ENCODE measurements around the gene MTUS2.
"Not testable (repeated sequence)": the region's sequence is repeated elsewhere in the genome, so short reads cannot be mapped to it uniquely, and the experiment has no call there.

MTUS2 gene

GRCh38 chr13:29195456-29195855, 375.3 kb downstream of the MTUS2 start:
- TF ChIP-seq CTCF (IDR thresholded peaks at IDR 0.05; ENCODE audit: low read depth, low read length, missing control alignments): no peak
- no peak overlapping the region for H3K4me3 ChIP-seq (replicated peaks; ENCODE audit: low read depth, low read length)
- DNase-seq (ENCODE audit: extremely low read depth, low read depth): no peak

GRCh38 chr13:29196409-29197074, 376.4 kb downstream of the MTUS2 start:
- TF ChIP-seq CTCF (IDR thresholded peaks at IDR 0.05; ENCODE audit: low read depth, low read length, missing control alignments): no peak
- H3K4me3 ChIP-seq (replicated peaks; ENCODE audit: low read depth, low read length): no peak overlapping the region
- no peak for DNase-seq (ENCODE audit: extremely low read depth, low read depth)

DNA sequence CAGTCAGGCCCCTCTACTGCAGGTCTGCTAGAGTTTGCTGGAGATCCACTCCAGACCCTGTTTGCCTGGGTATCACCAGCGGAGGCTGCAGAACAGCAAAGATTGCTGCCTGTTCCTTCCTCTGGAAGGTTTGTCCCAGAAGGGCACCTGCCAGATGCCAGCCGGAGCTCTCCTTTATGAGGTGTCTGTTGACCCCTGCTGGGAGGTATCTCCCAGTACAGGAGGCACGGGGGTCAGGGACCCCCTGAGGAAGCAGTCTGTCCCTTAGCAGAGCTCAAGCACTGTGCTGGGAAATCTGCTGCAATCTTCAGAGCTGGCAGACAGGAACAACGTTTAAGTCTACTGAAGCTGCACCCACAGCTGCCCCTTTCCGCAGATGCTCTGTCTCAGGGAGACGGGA, 382.6 kb downstream of the MTUS2 start:
- DNase-seq (ENCODE audit: extremely low read depth, low read depth); H3K4me3 ChIP-seq (replicated peaks; ENCODE audit: low read depth, low read length): not testable (repeated sequence)

DNA sequence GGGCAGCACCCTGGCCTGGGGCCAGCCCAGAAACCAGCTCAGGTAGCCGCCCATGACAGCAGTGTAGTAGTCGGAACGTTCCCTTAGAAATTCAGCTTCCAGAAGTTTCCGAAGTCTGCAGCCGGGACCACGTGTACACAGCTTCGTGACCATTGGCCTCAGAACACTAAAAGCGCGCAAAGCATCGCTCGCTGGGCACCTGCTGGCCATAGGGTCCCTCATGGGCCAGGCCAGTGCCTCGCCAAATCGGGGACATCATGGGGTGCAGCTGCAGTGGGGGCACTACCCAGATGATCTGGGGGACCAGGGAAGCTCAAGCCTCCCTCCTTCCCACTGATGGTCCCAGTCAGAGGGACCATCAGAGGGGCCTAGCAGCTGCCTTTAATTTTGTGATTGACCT, 384.5 kb downstream of the MTUS2 start:
- no peak for TF ChIP-seq CTCF (IDR thresholded peaks at IDR 0.05; ENCODE audit: low read depth, low read length, missing control alignments)
- no peak for DNase-seq (ENCODE audit: extremely low read depth, low read depth)
- H3K4me3 ChIP-seq (replicated peaks; ENCODE audit: low read depth, low read length): no peak overlapping the region

DNA sequence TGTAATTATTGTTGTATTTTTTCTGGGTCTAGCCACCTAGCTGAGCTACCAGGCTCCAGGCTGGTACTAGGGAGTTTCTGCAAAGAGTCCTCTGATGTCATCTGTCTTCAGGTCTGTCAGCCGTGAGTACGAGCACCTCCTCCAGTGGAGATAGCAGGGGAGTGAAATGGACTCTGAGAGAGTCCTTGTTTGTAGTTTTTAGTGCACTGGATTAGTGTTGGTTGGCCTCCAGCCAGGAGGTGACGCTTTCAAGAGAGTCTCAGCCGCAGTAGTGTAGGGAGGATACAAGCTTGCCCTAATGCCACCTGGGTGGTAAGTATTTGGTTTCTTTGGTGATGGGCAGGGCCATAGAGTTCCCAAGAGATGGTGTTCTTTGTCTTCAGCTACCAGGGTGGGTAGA, 390.5 kb downstream of the MTUS2 start:
- DNase-seq (ENCODE audit: extremely low read depth, low read depth): no peak

GRCh38 chr13:29211162-29211561, 391.0 kb downstream of the MTUS2 start:
- not testable (repeated sequence) for H3K4me3 ChIP-seq (replicated peaks; ENCODE audit: low read depth, low read length)

More for the DNA sequence above, 390.5 kb downstream of the MTUS2 start:
- H3K4me3 ChIP-seq (replicated peaks; ENCODE audit: low read depth, low read length): no peak overlapping the region
- no peak for TF ChIP-seq CTCF (IDR thresholded peaks at IDR 0.05; ENCODE audit: low read depth, low read length, missing control alignments)

DNA sequence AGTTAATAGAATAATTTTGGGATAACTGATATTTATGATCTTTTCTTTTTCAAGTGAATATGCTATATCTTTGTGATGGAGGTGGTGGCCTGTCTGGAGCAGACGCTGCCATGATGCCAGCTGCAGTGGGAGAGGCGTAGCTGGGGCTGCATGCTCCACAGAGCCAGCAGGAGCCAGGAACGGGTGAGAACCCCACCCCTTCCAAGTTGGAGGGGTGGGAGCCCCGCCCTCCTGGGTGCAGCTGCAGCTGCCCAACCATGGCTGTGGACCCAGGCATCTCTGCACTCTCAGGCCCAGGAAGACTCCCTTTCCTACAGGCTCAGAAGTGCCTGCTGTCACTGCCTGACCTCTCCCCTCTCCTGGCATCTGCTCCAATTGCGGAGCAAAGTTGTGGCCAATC, 402.3 kb downstream of the MTUS2 start:
- no peak for DNase-seq (ENCODE audit: extremely low read depth, low read depth)
- no peak for TF ChIP-seq CTCF (IDR thresholded peaks at IDR 0.05; ENCODE audit: low read depth, low read length, missing control alignments)
- H3K4me3 ChIP-seq (replicated peaks; ENCODE audit: low read depth, low read length): no peak overlapping the region

More at GRCh38 chr13:29211162-29211561, 391.0 kb downstream of the MTUS2 start:
- not testable (repeated sequence) for DNase-seq (ENCODE audit: extremely low read depth, low read depth)

GRCh38 chr13:29224206-29224605, 404.1 kb downstream of the MTUS2 start:
- no peak overlapping the region for H3K4me3 ChIP-seq (replicated peaks; ENCODE audit: low read depth, low read length)
- no peak for TF ChIP-seq CTCF (IDR thresholded peaks at IDR 0.05; ENCODE audit: low read depth, low read length, missing control alignments)
- DNase-seq (ENCODE audit: extremely low read depth, low read depth): no peak

Measured in HFF-Myc (cell line).